NCI-H345 (cell line): ENCODE results near the gene TMEM204.

Source experiments
- DNase-seq: peaks from one replicate; lab custom pipeline; 2025; lab: John Stamatoyannopoulos, UW

The TMEM204 gene

GRCh38 chr16:1499756-1500464, 33.6 kb upstream of the TMEM204 start:
- DNase-seq = no peak

DNA sequence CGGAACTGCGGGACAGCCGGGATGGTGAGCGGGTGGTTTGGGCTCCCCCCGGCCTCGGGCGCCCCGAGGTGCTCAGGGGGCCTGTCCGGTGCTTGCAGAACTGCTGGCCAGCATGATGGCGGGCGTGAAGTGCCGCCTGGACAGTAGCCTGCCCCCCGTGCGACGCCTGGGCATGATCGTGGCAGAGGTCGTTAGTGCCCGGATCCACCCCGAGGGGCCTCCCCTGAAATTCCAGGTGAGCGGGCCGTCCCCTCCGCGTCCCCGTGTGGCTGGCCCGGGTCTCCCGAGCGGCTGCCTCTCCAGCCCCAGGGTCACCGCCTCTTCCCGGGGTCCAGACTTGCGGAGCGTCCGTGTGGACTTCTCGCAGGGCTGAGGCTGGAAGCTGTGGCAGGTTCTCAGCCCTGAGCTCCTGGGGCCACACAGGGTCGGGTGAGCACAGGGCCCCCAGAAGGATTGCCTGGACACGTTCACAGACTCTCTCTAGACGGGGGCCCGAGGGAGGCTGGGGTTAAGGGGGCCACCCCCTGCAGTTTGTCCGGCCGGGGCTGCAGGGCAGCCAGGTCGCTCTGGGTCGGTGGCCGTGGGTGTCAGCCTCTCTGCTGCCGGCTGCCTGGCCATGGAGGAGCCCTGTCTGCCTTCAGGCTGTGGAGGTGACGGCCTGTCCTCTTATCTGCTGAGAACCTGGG, 32.9 kb upstream of the TMEM204 start:
- DNase-seq = no peak

DNA sequence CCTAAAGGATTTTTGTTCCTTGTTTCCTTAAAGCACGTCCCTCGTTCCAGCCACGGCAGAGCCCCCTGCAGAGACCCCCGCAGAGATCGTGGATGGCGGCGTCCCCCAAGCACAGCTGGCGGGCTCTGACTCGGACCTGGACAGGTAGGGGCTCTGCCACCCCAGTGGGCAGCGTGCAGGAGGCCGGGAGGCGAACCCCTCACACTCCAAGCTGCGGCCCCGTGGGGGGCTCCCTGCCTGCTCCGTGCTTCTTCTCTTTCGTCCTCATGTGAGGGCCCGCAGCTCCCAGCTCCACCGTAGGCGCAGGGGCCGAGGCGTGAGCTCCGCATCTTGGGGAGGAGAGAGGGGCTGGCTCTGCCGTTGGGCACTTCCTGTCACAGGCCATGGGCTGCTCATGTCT, 31.8 kb upstream of the TMEM204 start:
- no peak for DNase-seq

- no peak for DNase-seq
These were observed 31.1 kb upstream of the TMEM204 start for GRCh38 chr16:1502092-1503004.

GRCh38 chr16:1503110-1503955, 30.1 kb upstream of the TMEM204 start:
- DNase-seq = no peak

DNA sequence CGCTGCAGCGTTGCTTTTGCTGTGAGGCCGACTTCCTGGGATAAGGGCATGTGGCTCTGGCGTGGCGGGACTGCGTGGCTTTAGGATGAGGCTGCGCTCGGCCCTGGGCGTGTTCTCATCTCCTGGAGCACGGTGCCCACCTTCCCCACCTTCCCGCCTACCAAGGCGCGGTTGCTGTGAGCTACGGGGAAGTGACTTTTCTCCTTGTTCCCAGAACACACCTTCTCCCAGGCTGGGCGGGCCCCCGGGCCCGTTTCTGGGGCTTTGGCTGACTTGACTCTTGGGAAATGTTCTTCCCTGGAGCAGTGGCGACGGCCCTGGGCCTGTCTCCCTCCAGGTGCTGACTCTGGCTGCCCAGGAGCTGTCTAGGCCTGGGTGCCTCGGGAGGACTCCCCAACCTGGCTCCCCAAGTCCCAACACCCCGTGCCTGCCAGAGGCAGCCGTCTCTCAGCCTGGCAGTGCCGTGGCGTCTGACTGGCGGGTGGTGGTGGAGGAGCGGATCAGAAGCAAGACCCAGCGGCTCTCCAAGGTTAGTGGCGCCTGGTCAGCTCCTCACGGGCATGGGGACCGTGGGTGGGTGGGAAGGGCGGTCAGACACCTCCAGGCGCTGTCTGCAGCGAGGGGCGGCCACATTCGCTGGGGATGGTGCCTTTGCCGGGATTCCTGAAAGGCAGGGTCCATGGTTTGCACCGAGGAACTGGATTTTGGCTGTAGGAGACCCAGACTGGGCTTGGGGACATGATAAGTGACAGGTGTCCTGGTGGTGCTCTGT, 28.2 kb upstream of the TMEM204 start:
- DNase-seq = no peak

DNA sequence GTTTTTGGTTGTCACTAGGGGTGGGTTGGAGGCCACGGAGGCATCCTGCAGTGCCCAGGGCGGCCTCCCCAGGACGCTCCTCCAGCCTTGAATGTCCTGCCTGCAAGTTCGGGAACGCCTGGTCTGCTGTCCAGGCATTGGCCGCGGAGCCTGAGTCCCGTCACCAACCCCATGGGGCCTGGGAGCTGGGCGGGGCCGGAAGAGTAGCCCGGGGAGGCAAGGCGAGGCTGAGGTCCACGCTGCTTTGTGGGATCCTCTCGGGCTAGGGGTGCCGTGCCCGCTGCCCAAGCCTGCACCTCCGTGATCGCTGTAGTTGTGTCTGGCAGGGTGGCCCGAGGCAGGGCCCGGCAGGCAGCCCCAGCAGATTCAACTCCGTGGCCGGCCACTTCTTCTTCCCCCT, 27.6 kb upstream of the TMEM204 start:
- no peak for DNase-seq

GRCh38 chr16:1506494-1507213, 26.8 kb upstream of the TMEM204 start:
- no peak for DNase-seq

GRCh38 chr16:1508494-1509187, 24.8 kb upstream of the TMEM204 start:
- DNase-seq = no peak

GRCh38 chr16:1509307-1510221, 23.9 kb upstream of the TMEM204 start:
- no peak for DNase-seq

- no peak for DNase-seq
These were observed 23.2 kb upstream of the TMEM204 start for GRCh38 chr16:1510272-1510671.

DNA sequence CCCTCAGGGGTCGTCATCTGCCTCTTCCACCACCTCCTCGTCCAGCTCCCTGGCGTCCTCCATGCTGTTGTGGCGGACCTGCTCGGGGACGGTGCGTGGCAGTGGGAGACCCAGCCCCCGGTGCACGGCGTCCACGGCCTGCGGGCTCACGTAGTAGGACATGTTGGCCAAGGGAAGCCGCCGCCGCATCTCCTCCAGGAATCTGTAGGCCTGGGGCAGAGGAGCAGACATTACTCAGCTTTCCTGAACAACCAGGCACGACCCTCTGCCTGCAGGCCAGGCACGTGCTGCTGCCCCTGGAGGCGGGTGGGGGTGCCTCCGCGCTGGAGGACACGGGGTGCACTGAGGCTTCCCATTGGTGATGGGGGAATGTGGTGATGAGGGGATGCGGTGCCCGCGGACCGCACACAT, 22.5 kb upstream of the TMEM204 start:
- DNase-seq = no peak

DNA sequence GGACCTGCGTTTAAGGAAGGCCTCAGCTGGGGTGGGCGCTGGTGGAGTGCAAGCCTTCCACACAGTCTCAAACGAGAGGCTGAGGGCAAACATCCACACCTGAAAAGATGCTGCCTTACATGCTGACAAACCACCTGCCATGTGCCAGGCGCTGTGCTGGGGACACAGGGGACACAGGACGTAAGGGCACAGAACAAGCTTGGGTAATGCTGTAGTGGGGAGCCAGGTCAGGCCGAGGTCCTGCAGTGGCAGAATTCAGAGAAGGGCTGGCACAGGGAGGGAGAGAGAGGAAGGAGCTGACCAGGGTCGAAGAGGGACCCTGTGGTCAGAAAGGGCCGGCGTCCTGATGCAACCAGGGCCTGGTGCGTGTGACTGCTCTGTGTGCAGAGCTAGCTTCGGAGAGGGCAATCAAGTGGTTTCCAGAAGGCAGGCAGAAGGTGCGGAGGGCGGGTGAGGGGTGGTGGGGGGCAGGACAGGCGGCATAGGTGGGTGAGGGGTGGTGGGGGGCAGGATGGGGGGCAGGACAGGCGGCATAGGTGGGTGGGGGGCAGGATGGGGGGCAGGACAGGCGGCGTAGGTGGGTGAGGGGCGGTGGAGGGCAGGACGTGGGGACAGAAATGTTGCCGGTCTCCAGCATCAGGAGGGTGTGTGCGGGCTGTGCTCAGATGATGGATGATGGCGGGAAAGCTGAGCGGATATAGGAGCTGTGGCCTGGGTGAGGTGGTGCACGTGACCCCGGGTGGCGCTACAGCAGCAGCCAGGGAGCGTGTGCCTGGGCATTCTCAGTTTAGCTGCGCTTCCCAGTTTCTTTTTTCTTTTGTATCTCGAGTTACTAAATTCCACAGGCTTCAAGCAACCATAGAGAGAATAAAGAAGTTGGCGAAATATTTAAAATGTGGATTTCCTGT, 21.6 kb upstream of the TMEM204 start:
- DNase-seq = no peak

DNA sequence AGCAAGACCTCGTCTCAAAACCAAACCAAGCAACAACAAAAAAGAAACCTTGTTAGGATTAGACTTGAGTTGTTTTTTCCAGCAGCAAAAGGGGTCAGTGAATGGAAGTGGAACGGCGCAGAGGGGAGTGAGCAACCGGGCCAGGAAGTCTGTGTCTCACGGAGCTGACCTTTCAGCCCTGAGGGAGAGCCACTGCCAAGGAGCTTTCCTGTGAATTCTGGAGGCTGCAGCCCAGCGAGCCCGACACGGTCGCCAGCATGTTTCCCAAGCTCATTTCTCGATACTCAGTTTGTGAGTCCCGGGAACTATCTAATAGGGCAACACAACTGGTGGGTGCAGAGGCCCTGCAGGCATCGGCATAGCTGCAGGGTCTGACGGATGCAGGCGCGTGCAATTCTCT, 20.7 kb upstream of the TMEM204 start:
- DNase-seq = no peak

DNA sequence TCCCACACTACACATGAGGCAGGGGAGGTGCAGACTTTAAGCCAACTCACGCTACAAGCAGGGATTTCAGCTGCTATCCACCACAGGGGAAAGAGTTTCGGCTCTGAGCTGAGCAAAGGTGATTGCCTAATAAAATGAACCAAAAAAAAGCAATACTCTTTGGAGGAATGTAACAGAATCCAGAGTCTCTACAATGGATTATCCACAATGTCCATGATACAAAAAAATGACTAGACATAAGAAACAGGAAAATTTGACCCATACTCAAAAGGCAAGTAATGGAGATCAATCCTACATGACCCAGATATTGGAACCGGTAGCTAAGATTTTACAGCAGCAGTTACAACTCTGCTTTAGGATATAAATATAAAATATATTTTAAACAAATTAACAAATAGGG, 19.0 kb upstream of the TMEM204 start:
- DNase-seq = no peak

GRCh38 chr16:1518626-1519135, 14.8 kb upstream of the TMEM204 start:
- DNase-seq = no peak

DNA sequence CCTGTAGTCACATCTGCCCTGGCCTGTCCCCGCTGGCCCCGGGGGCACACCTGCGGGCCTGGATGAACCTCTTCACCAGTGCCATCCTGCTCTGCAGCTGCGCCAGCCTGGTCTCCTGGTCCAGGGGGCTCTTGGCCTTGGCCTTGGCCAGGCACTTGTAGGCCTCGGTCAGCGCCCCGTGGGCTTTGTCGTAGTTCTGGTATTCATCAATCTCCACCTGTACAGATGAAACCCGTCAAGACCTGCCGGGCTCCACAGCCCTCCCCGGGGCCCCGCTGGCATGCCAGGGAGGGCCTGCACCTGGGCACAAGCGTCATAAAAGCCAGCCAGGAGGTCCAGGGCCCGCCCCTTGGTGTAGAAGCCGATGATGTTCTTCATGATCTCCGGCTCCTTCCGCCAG, 13.6 kb upstream of the TMEM204 start:
- DNase-seq = no peak
